DND-41 (cell line): ENCODE data around the gene NRXN2.

Source experiments
- ATAC-seq: fragments of 200-7000 bp; cut with Tn5 transposase; 3 replicates; pipeline ENCODE4 v1.9.1; 2021; ENCODE audit warnings: low read depth; ENCODE audit not compliant: insufficient read depth
- DNase-seq: peaks from one replicate; pipeline ENCODE4 v3.0.0-alpha.2; 2020
- H2AFZ ChIP-seq: 2 replicates; pipeline ENCODE4 v1.6.0; 2012; ENCODE audit warnings: low read depth, low read length
- H3K27ac ChIP-seq: 2 replicates; pipeline ENCODE4 v1.5.1; 2012; ENCODE audit warnings: low read length, inconsistent platforms
- H3K27me3 ChIP-seq: fragments of 200-600 bp; sonication (generic); 2 replicates; pipeline ENCODE4 v1.6.0; 2012; ENCODE audit warnings: low read length, mild to moderate bottlenecking, inconsistent platforms; ENCODE audit not compliant: insufficient read depth, poor library complexity
- H3K36me3 ChIP-seq: 2 replicates; pipeline ENCODE4 v1.5.1; 2012; ENCODE audit warnings: low read length, inconsistent platforms; ENCODE audit not compliant: insufficient read depth
- H3K4me1 ChIP-seq: 2 replicates; pipeline ENCODE4 v1.5.1; 2012; ENCODE audit warnings: mild to moderate bottlenecking, low read length; ENCODE audit not compliant: insufficient read depth
- H3K4me2 ChIP-seq: 2 replicates; pipeline ENCODE4 v1.6.0; 2012; ENCODE audit warnings: mild to moderate bottlenecking, moderate library complexity, low read length, inconsistent platforms; ENCODE audit not compliant: insufficient read depth
- H3K4me3 ChIP-seq, 2 experiments: fragments of 200-600 bp in 1 of 2; shearing (Covaris generic) in 1 of 2; 2 replicates each; pipeline ENCODE4 v1.5.1; 2012 to 2016; ENCODE audit warnings: inconsistent platforms in 2 of 2, low read length in 2 of 2, mild to moderate bottlenecking in 2 of 2, low read depth in 1 of 2, moderate library complexity in 1 of 2
- H3K79me2 ChIP-seq: 2 replicates; pipeline ENCODE4 v1.6.0; 2012; ENCODE audit warnings: low read length, inconsistent platforms; ENCODE audit not compliant: insufficient read depth
- H3K9ac ChIP-seq: 2 replicates; pipeline ENCODE4 v1.6.0; 2012; ENCODE audit warnings: low read depth, mild to moderate bottlenecking, inconsistent platforms, low read length, moderate library complexity
- H3K9me3 ChIP-seq: 2 replicates; pipeline ENCODE4 v1.5.1; 2012; ENCODE audit warnings: low read length, moderate library complexity, mild to moderate bottlenecking, inconsistent platforms; ENCODE audit not compliant: insufficient read depth, severe bottlenecking
- H4K20me1 ChIP-seq: 2 replicates; pipeline ENCODE4 v1.6.0; 2012; ENCODE audit warnings: low read length; ENCODE audit not compliant: insufficient read depth
- CTCF ChIP-seq: IDR thresholded peaks from 2 replicates; pipeline ENCODE4 v1.5.1; 2012; ENCODE audit warnings: borderline replicate concordance, low read length, moderate library complexity, mild to moderate bottlenecking; ENCODE audit not compliant: poor library complexity, severe bottlenecking; ENCODE audit errors: extremely low read depth
- EZH2 ChIP-seq: IDR thresholded peaks from 3 replicates; pipeline ENCODE4 v1.6.1; 2012; ENCODE audit warnings: borderline replicate concordance, low read depth, mild to moderate bottlenecking, moderate library complexity, low read length, inconsistent platforms; ENCODE audit not compliant: severe bottlenecking

The NRXN2 gene

GRCh38 chr11:64735725-64736259, 12.8 kb upstream of the NRXN2 start:
- Histone ChIP-seq H3K9ac (no peak overlapping the region), H3K4me1 (no peaks in the 10 kb centered on the region), H4K20me1 (no peaks in the 10 kb centered on the region; the same call in 1 of the 2 replicates), H3K36me3 (peaks cover 25% of the 10 kb centered on the region; the same call in 1 of the 2 replicates), H2AFZ (no peak overlapping the region), H3K4me2 (no peak overlapping the region), H3K27me3 (no peaks in the 10 kb centered on the region), H3K9me3 (no peaks in the 10 kb centered on the region), H3K4me3 (no peak overlapping the region), H3K27ac (peak overlapping the region; percentile 36), H3K79me2 (no peaks in the 10 kb centered on the region)
- no peak for DNase-seq
- no peak for TF ChIP-seq CTCF
- TF ChIP-seq EZH2 = no peak
- no peak for ATAC-seq

- peaks cover 31% of the 10 kb centered on the region; the same call in 1 of the 2 replicates for H3K36me3 ChIP-seq
- no peaks in the 10 kb centered on the region for H3K79me2 ChIP-seq
- ATAC-seq (no peak; the same call in 2 of the 3 replicates), DNase-seq (no peak)
- H3K4me1 ChIP-seq = no peaks in the 10 kb centered on the region
- H3K9me3 ChIP-seq = no peaks in the 10 kb centered on the region
- H2AFZ ChIP-seq = no peak overlapping the region
- no peaks in the 10 kb centered on the region; the same call in 1 of the 2 replicates for H4K20me1 ChIP-seq
- TF ChIP-seq EZH2 (no peak), CTCF (no peak)
- H3K4me2 ChIP-seq = no peak overlapping the region
- no peak overlapping the region for H3K9ac ChIP-seq
- H3K27ac ChIP-seq = no peak overlapping the region
- H3K4me3 ChIP-seq = no peak overlapping the region
- no peaks in the 10 kb centered on the region for H3K27me3 ChIP-seq
Measured at GRCh38 chr11:64734811-64735724, 12.1 kb upstream of the NRXN2 start.

GRCh38 chr11:64731601-64732000, 8.6 kb upstream of the NRXN2 start:
- Histone ChIP-seq H3K9ac (no peak overlapping the region), H3K4me2 (no peak overlapping the region), H4K20me1 (no peaks in the 10 kb centered on the region; the same call in 1 of the 2 replicates), H3K27ac (no peak overlapping the region), H3K4me1 (no peaks in the 10 kb centered on the region), H3K9me3 (no peaks in the 10 kb centered on the region), H3K27me3 (no peaks in the 10 kb centered on the region), H3K79me2 (no peaks in the 10 kb centered on the region), H3K36me3 (peaks cover 26% of the 10 kb centered on the region; the same call in 1 of the 2 replicates), H2AFZ (no peak overlapping the region), H3K4me3 (no peak overlapping the region)
- no peak for TF ChIP-seq EZH2
- no peak for TF ChIP-seq CTCF
- DNase-seq (no peak), ATAC-seq (no peak)
